Activated effector memory CD4-positive, alpha-beta T cell treated with Interleukin-2 at 50 U/mL for 16 hours (primary cell): ENCODE measurements around the gene PTGES3L.

ENCODE experiments used
- DNase-seq: peaks from one replicate; pipeline ENCODE4 v3.0.0-alpha.2; 2020

The PTGES3L gene

DNA sequence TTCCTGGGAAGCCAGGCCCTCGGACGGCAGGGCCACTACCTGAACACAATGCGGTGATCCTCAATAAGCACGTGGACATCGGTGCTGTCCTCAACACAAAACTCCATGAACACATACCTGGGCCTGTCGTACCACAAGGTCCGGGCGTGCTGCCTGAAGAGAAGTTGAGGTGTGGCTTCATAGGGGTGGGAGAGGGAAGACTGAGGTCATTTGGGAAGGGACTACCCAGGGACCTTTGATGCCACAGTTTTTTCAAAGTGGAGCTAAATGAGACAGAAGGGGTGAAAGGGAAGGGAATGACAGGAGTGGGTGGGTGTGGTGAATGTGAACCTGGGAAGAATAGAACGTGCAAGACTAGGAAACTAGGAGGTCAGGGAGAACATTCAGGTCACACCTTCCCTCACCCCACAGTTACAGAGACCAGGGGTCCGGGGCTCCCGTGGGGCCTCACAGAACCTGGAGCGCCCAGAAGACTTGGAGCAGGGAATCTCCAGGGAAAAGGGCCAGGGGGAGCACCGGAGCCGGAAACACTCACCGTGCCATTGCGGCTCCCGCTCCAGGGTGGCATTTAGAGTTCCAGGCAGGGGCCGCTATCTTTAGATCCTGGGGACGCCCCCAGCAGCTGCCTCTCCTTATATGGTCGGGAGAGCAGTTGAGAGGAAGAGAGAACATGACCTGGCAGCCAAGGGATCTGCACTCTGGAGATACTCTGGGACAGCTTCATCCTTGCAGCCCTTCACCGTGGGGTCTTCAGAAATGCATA is at the start of gene PTGES3L:
Gene PTGES3L, minus strand, starts transcription at position 570 of the 763 bp plus-strand sequence. Its CDS starts 27 bp downstream, at position 543.
- no peak for DNase-seq

DNA sequence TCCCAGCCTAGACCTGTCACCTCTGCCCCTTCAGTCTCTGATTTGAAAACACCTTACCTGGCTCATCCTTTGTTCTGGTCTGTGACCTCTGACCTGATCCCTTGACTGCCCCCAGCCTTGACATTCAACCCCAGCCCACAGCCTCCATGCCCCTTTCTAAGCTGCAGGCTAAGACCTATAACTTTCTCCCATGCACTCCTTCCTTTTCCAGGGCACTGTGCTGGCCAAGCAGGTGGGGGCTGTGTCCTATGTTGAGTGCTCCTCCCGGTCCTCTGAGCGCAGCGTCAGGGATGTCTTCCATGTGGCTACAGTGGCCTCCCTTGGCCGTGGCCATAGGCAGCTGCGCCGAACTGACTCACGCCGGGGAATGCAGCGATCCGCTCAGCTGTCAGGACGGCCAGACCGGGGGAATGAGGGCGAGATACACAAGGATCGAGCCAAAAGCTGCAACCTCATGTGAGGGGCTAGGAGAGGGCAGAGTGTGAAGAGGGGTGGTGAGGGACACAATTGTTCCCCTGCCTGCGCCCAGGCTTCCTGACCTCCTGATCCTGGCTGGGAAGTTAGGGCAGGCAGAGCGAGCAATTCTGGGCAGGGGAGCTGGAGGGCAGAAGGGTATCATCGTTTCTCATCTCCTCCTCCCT is 48.5 kb upstream of the PTGES3L start:
- DNase-seq = no peak

DNA sequence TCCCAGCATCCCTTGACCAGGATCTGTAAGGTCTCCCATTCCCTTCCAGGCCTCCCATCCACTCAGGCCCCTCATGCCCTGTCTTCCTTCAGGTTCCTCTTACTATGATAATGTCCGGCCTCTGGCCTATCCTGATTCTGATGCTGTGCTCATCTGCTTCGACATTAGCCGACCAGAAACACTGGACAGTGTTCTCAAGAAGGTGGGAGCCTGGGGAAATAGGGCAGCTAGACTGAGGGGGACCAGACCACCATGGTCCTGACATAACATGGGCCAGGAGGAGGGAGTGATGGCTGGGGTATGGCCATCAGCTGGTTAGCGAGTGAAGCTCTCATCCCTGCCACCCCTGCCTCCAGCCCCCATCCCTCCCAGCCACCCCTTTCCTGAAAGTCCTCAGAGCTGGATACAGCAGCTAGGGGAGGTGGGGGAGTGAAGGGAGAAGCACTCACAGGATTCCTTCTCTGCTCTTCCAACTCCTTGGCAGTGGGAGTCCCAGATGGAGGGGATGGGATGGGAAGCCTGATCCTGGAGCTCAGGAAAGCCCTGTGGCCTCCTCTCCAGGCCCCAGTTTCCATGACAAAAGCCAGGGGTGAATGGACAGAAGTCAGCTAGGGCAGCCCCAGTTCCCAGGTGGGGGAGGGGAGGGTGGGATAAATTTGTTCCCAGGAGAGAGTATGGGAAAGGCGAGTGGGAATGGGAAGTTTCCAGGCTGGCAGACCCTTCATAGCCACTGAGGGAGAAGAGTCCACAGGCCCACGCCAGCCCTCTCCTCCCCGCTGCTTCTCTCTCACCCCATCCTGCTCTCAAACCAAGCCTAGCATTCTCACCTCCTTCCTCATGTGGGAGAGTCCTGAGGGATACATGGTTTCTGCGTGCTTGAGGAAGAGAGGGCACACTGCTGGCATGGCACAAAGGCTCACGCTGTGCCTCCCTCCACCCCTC is 47.5 kb upstream of the PTGES3L start:
- DNase-seq = no peak

DNA sequence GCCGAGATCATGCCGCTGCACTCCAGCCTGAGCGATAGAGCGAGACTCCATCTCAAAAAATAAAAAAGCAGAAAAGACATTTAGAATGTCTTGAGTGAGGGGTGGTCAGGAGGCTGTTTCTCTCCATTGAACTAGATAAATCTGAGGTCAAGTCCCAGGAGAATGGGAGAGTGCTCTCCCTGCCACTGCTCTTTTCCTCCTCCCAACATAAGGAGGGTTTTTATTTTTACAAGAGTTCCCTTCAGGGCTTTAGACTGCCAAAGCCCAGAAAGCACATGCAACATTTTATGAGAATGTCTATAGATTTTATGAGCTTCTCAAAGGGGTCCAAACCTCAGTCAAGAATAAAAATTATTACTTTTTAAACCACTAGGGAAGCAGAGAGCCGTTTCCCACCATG is 46.7 kb upstream of the PTGES3L start:
- DNase-seq = no peak

DNA sequence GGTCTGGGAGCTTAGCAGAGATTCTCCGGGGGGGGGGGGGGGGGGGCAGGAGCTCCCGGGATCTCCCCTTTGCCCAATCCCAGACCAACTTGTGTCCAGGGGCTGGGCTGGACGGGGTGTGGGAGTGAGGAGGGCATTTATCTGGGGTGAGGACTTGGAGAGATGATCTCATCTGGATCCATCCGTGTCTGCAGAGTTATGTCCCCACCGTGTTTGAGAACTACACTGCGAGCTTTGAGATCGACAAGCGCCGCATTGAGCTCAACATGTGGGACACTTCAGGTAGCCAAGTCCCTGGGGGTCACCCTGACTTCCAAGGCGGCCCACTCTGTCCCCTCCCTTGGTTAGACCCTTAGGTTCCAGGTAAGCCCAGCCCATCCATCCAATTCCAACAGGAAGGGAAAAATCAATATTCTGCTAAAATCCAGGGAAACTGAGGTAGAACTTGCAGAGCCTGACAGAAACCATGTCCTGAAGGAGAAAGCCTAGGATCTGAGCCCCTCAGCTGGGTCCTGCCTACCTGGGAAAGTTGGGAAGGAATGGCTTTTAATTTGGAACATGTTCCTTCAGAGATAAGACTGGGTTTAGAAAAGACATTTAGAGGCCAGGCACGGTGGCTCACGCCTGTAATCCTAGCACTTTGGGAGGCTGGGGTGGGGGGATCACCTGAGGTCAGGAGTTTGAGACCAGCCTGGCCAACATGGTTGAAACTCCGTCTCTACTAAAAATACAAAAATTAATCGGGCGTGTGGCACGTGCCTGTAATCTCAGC is 46.1 kb upstream of the PTGES3L start:
- no peak for DNase-seq

DNA sequence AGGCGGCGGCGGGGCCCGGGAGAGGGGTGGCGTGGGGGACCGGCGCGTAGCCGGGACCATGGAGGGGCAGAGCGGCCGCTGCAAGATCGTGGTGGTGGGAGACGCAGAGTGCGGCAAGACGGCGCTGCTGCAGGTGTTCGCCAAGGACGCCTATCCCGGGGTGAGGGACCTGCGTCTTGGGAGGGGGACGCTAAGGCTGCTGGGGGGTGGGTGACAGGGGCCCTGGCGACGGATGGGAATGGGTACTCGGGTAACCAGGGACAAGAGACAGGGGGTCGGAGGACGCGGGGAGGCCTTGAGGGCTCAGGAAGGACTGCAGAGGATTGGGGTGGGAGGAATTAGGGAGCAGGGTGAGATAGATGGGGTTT is 45.4 kb upstream of the PTGES3L start:
- DNase-seq = no peak

DNA sequence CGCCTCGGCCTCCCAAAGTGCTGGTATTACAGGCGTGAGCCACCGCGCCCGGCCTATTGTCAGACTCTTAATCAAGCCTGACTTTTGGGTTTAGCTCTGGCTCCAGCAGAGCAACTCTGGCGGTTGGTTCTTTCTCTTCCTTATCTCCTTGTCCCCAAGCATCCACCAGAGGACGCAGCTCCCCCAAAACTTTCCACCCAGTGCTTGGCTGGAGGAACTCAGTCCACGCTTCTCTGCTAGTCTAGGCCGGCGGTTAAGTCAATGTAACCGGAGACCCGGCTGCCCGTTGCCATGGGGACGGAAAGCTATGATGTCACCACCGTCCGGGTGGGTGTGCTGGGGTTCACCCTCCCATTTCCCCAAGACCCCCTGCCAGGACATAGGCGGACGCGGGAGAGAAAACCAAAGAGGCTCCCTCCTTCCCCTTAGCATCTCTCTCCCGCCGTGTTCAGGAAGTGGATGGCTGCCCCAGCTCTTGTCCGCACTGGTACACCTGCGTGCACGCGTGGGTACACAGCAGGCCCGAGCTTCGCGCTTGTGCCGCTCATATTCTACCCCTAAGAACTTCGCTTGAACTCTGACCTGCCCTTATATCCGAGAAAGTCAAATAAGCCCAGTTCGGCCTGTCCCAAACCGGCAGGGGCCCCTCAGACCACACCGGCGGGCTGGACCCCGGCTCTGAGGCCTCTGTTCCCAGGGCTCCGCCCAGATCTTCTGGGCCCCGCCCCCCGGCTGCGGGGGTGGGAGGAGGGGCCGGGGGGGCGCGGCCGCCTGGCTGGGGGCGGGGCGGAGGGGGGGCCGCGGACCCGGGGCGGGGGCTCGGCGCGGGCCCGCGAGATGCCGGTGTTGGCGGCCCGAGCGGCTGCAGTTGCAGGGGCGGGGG is 44.8 kb upstream of the PTGES3L start, which contains the start of gene RND2:
Gene RND2, plus strand, starts transcription at position 825 of the 883 bp plus-strand sequence. CDS start 117 bp downstream, outside the sequence.
- DNase-seq = peak; percentile 64

DNA sequence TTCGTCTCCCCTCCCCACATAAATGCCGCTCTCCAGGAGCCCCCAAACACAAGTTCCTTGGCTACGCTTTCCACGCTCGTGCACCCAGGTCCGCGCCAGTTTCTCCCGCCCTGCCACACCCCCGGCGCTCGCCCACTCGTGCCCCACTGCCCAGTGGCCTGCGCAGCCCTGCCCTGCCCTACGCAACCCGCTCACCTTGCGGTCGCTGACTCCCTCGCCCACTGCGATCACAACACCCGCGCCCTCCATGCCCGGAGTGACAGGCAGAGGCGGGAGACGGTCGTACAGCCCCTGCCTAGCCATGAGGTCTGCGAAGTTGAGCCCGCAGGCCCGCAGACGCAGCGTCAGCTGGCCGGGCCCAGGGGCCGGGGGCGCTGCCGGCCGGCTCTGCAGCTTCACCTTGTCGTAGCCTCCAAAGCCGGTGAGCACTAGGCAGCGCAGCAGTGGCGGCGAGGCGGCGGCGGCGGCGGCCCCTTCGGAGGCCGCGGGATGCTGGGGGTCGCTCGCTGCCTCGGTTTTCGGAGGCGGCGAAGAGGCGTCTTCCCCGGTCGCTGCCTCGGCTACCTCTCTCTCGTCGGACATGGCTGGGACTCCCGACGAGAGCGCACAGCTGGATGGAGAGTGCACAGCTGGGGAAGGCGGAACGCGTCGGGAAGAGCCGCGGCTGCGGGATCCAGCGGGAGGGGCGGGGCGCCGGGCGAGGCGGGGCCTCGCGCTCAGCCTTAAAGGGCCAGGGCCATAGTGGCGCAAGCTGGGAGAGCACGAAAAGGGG is 42.0 kb upstream of the PTGES3L start, which contains the start of gene VAT1:
Gene VAT1, minus strand, starts transcription at position 645 of the 772 bp plus-strand sequence. Its CDS starts 63 bp downstream, at position 582.
- peak; percentile 59 for DNase-seq

DNA sequence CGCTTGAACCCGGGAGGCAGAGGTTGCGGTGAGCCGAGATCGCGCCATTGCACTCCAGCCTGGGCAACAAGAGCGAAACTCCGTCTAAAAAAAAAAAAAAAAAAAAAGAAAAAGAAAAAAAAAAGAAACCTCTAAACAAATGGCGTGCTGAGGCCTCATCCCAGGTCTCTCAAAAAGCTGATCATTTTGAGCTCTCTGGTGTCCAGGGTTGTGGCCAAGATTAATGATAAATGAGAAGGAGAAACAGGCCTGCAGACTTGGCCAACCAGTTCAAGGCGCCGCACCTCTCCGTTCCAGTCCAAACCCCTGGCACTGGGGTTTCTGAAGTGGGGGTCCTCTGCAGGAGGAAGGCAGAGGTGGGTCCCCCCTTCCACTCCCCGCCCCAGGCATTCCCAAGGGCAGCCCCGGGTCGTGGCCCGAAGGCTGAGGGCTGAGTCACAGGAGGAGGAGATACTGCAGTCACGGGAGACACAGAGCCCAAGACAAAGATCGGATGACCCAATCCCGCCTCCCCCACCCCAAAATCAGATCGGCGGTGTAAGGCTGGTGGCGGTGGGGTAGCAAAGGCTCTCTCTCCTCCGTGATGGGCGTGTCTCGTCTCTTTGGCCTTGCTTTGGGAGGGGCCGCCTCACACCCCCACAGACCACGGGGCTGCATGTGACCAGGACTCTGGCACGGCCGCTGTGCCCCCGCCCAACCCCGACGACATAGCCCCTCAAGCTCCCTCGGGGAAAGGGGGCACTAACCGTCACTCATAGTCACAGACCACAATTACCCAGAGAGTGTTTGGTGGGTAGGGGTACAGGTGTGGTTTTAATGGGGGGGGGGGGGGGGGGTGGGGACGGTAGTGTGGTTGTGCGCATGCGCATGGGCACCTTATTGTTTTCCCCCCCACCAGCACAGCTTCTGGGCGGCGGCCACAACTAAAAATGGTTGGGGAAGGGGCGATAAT is 41.2 kb upstream of the PTGES3L start:
- no peak for DNase-seq

DNA sequence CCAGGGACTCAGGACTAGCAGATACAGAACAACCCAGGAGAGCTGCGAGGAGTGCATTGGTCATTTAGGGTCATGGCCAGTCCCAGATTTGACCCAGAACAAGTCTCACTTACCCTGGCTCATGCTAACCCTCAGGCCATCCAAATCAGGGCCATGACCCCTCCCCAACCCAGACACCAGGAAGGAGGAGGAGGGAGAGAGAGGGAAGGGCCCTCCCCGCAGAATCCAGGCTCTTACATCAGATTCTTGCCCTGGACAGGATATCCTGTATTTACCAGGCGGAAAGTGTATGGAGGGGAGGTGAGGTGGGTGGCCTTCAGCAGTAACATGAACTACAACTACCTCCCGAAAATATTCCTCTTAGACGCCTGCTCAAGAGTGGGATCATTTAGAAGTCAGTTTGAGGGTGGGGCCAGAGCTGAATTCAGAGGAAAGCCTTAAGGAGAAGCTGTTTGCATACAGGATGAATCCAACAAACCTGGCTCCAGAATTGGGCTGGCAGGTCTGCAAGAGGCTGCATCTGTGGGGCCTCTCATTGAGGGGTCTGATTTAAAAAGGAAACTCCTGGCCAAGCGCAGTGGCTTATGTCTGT is 40.2 kb upstream of the PTGES3L start:
- no peak for DNase-seq

DNA sequence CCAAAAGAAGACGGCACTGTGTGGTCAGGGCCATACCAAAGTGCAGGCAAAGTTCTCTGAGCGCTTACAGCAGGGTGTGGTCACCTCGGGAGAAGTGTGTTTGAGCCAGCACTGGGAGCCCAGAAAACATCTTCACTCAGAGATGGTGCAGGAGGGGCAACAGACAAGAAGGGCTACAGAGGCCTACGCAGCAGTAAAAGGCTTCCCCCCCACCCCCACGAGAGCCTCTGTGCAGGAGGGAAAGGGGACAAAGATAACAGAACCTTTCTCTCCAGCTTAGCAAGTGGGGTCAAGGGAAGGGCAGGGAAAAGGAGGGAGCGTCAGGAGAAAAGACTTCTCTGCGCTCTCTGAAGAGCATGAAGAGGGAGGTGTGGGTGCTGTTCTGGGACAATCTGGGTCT is 39.5 kb upstream of the PTGES3L start:
- no peak for DNase-seq

DNA sequence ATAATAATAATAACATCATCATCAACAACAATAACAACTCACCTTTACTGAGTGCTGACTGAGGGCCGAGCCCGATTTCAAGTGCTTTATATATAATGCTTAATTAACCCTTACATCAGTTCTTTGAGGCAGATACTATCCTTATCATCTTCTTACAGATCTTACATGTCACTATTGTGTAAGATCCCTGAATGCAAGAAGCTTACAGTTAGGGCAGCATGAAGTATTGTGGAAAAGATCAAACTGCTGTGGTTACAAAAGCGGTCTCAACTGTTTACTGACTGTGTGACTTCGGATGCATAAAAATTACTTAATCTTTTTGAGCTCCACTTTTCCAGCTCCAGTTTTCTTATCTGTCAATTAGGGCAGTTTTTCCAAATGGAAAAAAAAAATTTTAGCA is 39.1 kb upstream of the PTGES3L start:
- no peak for DNase-seq

DNA sequence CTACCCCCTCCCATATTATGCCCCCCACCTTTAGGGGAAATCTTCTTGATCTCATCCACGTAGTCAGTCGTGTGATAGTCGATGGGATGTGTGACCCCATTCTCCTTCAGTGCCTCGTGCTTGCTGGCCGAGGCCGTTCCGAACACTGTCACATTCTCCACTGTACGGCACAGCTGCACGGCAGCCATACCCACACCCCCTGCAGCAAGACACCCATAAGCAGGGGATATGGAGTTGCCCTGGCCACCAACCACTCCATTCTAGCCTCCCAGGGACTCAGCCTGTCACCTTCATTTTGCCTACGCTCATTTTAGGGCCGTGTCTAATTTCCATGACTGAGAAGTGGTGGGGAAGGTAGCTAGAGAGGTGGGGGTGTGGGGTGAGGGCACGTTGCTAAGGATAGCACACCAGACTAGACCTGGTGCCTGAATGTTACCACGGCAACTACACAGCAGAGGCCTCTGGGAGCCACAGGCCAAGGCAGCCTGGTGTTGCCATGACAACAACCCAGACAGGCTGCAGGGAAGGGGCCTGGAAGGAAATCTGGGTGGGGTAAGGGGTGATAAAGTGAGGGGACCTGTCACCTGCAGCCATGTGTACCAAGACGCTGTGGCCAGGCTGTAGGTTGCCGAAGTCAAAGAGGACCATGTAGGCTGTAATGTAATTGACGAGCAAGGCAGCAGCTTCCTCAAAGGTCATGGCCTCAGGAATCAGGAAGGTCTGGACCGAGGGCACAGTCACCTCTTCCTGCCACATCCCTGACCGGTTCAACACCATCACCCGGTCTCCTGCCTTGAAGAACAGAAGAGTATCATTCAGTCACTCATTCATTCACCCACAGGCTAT is 38.4 kb upstream of the PTGES3L start:
- DNase-seq = no peak

DNA sequence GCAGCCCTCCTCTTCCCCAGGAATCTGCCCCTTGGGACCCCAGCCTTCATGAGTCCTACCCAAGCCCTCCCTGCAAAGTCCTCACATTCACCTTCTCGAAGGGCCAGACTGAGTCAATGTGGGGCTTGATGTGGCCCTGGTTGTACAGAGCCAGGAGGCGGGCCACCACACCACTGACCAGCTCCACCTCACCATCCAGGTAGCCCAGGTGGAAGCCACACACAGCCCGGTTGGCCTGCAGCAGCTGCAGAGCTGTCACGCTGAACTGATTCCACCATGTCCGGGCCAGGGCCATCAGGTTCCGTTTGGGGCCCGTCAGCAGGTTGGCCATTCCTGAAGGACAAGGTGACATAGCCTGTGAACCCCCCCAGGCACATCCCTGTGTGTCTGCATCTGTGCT is 36.3 kb upstream of the PTGES3L start:
- no peak for DNase-seq

DNA sequence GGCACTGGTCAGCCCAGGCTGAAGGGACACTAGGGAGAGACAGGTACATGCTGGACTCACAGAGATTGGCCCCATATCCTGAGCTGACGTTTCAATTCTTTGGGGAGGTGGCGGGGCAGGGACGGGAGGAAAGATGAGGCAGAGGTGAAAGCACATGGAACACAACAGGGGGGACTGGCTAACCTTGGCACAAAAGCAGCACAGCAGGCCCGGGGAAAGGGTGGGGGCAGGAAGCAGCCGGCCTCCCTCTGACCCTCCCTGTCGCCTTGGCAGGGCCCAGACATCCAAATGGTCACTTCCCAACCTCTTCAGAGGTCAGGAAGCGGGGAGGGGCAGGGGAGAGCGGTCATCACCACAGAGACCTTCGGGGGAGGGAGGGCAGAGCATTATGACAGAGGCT is 35.7 kb upstream of the PTGES3L start:
- DNase-seq = no peak

DNA sequence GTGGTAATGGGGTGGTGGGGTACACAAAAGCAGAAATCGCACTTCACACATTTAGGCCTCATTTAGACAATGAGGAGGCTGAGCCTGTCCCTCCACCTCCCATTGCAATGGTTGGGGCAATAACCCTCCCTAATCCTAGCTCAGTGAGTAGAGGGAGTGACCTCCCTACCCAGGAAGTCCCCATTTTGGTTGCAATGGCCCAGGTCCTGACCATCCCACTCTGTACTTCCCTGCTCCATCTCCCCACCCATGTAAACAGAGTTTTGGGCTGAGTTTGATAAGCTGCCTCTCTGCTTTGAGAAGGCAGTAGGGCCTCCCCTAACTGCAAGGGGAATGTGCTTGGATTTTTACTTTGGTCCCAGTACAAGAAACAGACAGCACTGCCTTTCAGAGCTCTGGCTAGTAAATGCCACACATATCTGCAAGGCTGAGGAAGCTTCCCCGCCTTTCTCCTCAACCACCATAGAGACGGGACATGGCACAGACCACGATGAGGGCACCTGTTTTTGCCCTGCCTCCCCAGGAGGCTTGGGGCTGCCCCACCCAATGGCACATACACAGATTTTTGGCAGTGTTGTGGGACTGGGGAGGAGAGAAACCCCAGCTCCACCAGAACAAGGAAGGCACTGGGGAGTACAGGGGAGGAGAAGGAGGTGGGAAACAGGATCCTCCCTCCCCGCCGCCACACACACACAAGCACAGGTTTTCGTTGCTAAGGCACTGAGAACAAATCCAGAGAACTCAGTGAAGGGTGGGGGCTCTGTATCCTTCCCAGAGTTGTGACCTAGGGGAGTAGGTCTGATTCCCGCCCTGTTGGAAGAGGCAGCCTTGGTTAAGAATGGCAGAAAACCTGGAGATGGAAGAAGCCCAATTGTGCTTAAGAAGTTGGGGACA is 35.0 kb upstream of the PTGES3L start:
- no peak for DNase-seq
